Psoas muscle (tissue), 8 donors: ENCODE data around the gene SCGN. TPM values are rescaled to one million over a fixed set of nuclear protein-coding genes. Genes with fewer than 3 reads are reported as not detected.

Source experiments
- ATAC-seq, 4 donors: fragments of 200-7000 bp; cut with Tn5 transposase; one replicate each; pipeline ENCODE4 v1.9.1; 2020; ENCODE audit warnings: moderate library complexity in 3 of 4, mild to moderate bottlenecking in 2 of 4
- DNase-seq, 2 donors: peaks; one replicate each; pipeline ENCODE4 v3.0.0-alpha.2; 2020
- H3K27ac ChIP-seq: fragments of 200-600 bp; one replicate; pipeline ENCODE4 v1.8.0; 2022
- H3K27me3 ChIP-seq, 3 donors: fragments of 200-600 bp in 1 of 3; one replicate each; pipeline versions ENCODE4 v1.6.1 to v1.8.0; 2013 to 2022; ENCODE audit warnings: low read length in 2 of 3, mild to moderate bottlenecking in 2 of 3, moderate library complexity in 1 of 3; ENCODE audit not compliant: insufficient read depth in 3 of 3
- H3K36me3 ChIP-seq, 2 donors: fragments of 200-600 bp in 1 of 2; one replicate each; pipeline versions ENCODE4 v1.6.1 to v1.8.0; 2013 to 2022; ENCODE audit warnings: low read depth in 1 of 2, mild to moderate bottlenecking in 1 of 2, moderate library complexity in 1 of 2; ENCODE audit not compliant: insufficient read depth in 1 of 2
- H3K4me1 ChIP-seq: fragments of 200-600 bp; one replicate; pipeline ENCODE4 v1.8.0; 2022
- H3K4me3 ChIP-seq: fragments of 200-600 bp; one replicate; pipeline ENCODE4 v1.8.0; 2022; ENCODE audit warnings: mild to moderate bottlenecking
- H3K9me3 ChIP-seq: fragments of 200-600 bp; one replicate; pipeline ENCODE4 v1.8.0; 2022
- CTCF ChIP-seq: fragments of 200-600 bp; IDR thresholded peaks from one replicate; pipeline ENCODE4 v1.8.0; 2022; ENCODE audit warnings: antibody characterized with exemption
- WGBS, 3 donors: extraction: QIAGEN DNeasy Blood & Tissue Kit; methylation state at CpG; one replicate each; pipeline versions ENCODE4 v1.1.6 to v1.1.7; 2013; 5-methylcytosine and 5-hydroxymethylcytosine counted together
- intact Hi-C, 2 donors: fragments of 100-400 bp; cut with DNase I; formaldehyde crosslinking; loops; one replicate each; pipeline versions ENCODE4 v1.11.0 to v1.14.2; 2022
- polyA plus RNA-seq, 3 donors: library from polyadenylated mRNA; stranded (reverse); fragments of 200-250 nt; gene quantifications; one replicate each; pipeline ENCODE4 v1.2.3, GENCODE V29; 2013
- total RNA-seq, 4 donors: library from RNA; stranded (reverse); fragmentation: NEBNext Ultra II Directional in 2 of 4; extraction: Animal tissue kit (Norgen Biotek cat#: 25700) in 2 of 4; gene quantifications; one replicate each; pipeline versions ENCODE4 v1.2.1 to v1.2.4, GENCODE V29; 2021 to 2023
- donor health status: healthy with polysubstance abuse.
- donor health status: DM: no; HTN: no; CAD: no; lungs with moderate emphysema.
- donor health status: Bipolar disorder and iron deficiency.
- donor health status: healthy.
- donor health status: DM: yes; HTN: yes; CAD: no.
- donor health status: DM: no; HTN: no; CAD: no.
- donor health status: DM: no; HTN: no; CAD: no.
- donor health status: DM: yes; HTN: yes; CAD: no.

Gene SCGN
- total and polyA plus RNA-seq, 7 donors, result not detected

- intact Hi-C loops, result no loop called here
- Histone ChIP-seq H3K9me3 (no peaks in the 10 kb centered on the region), H3K4me3 (no peak overlapping the region), H3K36me3 (no peaks in the 10 kb centered on the region), H3K4me1 (no peaks in the 10 kb centered on the region), H3K27ac (no peak overlapping the region), H3K27me3 (peaks cover 0 to 2% (median 0%) of the 10 kb centered on the region in 3 donors)
- DNase-seq (no peak), ATAC-seq (no peak)
- WGBS, 3 donors, result 66 to 68% (median 67%) methylated on average over 5 of the region's 5 CpGs
- no peak for TF ChIP-seq CTCF
Measured at GRCh38 chr6:25661129-25661779, 9.2 kb downstream of the SCGN start.

GRCh38 chr6:25665455-25665854 is 13.4 kb downstream of the SCGN start:
- DNase-seq (no peak), ATAC-seq (no peak)
- intact Hi-C loops, result no loop called here
- Histone ChIP-seq H3K4me1 (no peaks in the 10 kb centered on the region), H3K27me3 (peaks cover 0 to 1% (median 0%) of the 10 kb centered on the region in 3 donors), H3K4me3 (no peak overlapping the region), H3K36me3 (no peaks in the 10 kb centered on the region), H3K27ac (no peak overlapping the region), H3K9me3 (no peaks in the 10 kb centered on the region)
- TF ChIP-seq CTCF, result no peak
- WGBS, 3 donors, result 86 to 89% (median 88%) methylated on average over 4 of the region's 4 CpGs

GRCh38 chr6:25669413-25669812 is 17.4 kb downstream of the SCGN start:
- no peak for TF ChIP-seq CTCF
- intact Hi-C loops, result no loop called here
- 79 to 87% (median 79%) methylated on average over 5 of the region's 5 CpGs for WGBS, 3 donors

GRCh38 chr6:25670208-25670607 is 18.2 kb downstream of the SCGN start:
- Histone ChIP-seq H3K27ac (no peak overlapping the region), H3K36me3 (no peaks in the 10 kb centered on the region), H3K27me3 (no peaks in the 10 kb centered on the region), H3K4me1 (no peaks in the 10 kb centered on the region), H3K4me3 (no peak overlapping the region), H3K9me3 (no peaks in the 10 kb centered on the region)
- no peak for TF ChIP-seq CTCF
- 0 to 52% (median 29%) methylated on average over 1 of the region's 1 CpG for WGBS, 3 donors
- ATAC-seq, result no peak
- DNase-seq, result no peak
- intact Hi-C loops, result no loop called here

More at GRCh38 chr6:25669413-25669812, 17.4 kb downstream of the SCGN start:
- no peak for ATAC-seq
- H3K9me3 ChIP-seq, result no peaks in the 10 kb centered on the region
- no peak overlapping the region for H3K27ac ChIP-seq
- no peaks in the 10 kb centered on the region for H3K36me3 ChIP-seq
- no peak for DNase-seq
- no peak overlapping the region for H3K4me3 ChIP-seq
- no peaks in the 10 kb centered on the region for H3K27me3 ChIP-seq
- no peaks in the 10 kb centered on the region for H3K4me1 ChIP-seq
